KG1 (cell line): ENCODE results near the gene PCDH20.
"Not testable (repeated sequence)": the region's sequence is repeated elsewhere in the genome, so short reads cannot be mapped to it uniquely, and the experiment has no call there.

ENCODE experiments used
- DNase-seq: peaks from one replicate; lab custom pipeline; 2025; lab: John Stamatoyannopoulos, UW

PCDH20 gene

GRCh38 chr13:61415749-61416148 lies at the start of gene PCDH20:
Gene PCDH20, minus strand, starts transcription at chr13:61415849. Its CDS starts 691 bp downstream, at chr13:61415158.
- DNase-seq, result no peak

GRCh38 chr13:61463024-61463423 lies 47.4 kb upstream of the PCDH20 start:
- DNase-seq, result no peak

- no peak for DNase-seq
Observed at GRCh38 chr13:61453121-61453520, 37.5 kb upstream of the PCDH20 start.

- DNase-seq, result no peak
Observed at GRCh38 chr13:61432029-61432428, 16.4 kb upstream of the PCDH20 start.

GRCh38 chr13:61423915-61424314 lies 8.3 kb upstream of the PCDH20 start:
- no peak for DNase-seq

GRCh38 chr13:61417086-61417570 lies 1.5 kb upstream of the PCDH20 start:
- no peak for DNase-seq

- peak; percentile 16 for DNase-seq
Observed at GRCh38 chr13:61415058-61415721, 459 bp downstream of the PCDH20 start.

GRCh38 chr13:61414686-61415057 lies 977 bp downstream of the PCDH20 start:
- no peak for DNase-seq

GRCh38 chr13:61413572-61414535 lies 1.8 kb downstream of the PCDH20 start:
- DNase-seq, result no peak

GRCh38 chr13:61410669-61411297 lies 4.9 kb downstream of the PCDH20 start:
- DNase-seq, result no peak

GRCh38 chr13:61410266-61410665 lies 5.4 kb downstream of the PCDH20 start:
- DNase-seq, result no peak

- no peak for DNase-seq
Observed at GRCh38 chr13:61408571-61408970, 7.1 kb downstream of the PCDH20 start.

- DNase-seq, result no peak
Observed at GRCh38 chr13:61406275-61406674, 9.4 kb downstream of the PCDH20 start.

GRCh38 chr13:61396121-61396520 lies 19.5 kb downstream of the PCDH20 start:
- DNase-seq, result no peak

GRCh38 chr13:61391426-61391825 lies 24.2 kb downstream of the PCDH20 start:
- DNase-seq, result no peak

GRCh38 chr13:61387694-61388093 lies 28.0 kb downstream of the PCDH20 start:
- no peak for DNase-seq

GRCh38 chr13:61383111-61383510 lies 32.5 kb downstream of the PCDH20 start:
- DNase-seq, result no peak

GRCh38 chr13:61370520-61370919 lies 45.1 kb downstream of the PCDH20 start:
- DNase-seq, result no peak

GRCh38 chr13:61364690-61365089 lies 51.0 kb downstream of the PCDH20 start:
- not testable (repeated sequence) for DNase-seq

GRCh38 chr13:61362522-61362921 lies 53.1 kb downstream of the PCDH20 start:
- DNase-seq, result no peak
